Thoracic aorta (tissue), 2 donors: Measurements from ENCODE around the gene PRRC2B. TPM values are rescaled to one million over a fixed set of nuclear protein-coding genes. Genes with fewer than 3 reads are reported as not detected.

Experiments
- ATAC-seq: fragments of 150-250 bp; one replicate; pipeline ENCODE4 v1.8.0; 2017; ENCODE audit warnings: low read depth; ENCODE audit not compliant: insufficient number of reproducible peaks, low FRiP score
- DNase-seq: peaks from one replicate; pipeline ENCODE4 v3.0.0-alpha.2; 2020; ENCODE audit warnings: low spot score
- H3K27ac ChIP-seq, 2 donors: fragments of 200-600 bp; sonication (generic); 1 replicate in 1 of 2; 2 replicates in 1 of 2; pipeline ENCODE4 v1.5.1; 2016; ENCODE audit warnings: mild to moderate bottlenecking in 2 of 2, moderate library complexity in 2 of 2
- H3K27me3 ChIP-seq: fragments of 200-600 bp; sonication (generic); replicated peaks from 2 replicates; pipeline ENCODE4 v1.6.0; 2016; ENCODE audit warnings: mild to moderate bottlenecking; ENCODE audit not compliant: insufficient read depth
- H3K36me3 ChIP-seq: fragments of 200-600 bp; sonication (generic); one replicate; pipeline ENCODE4 v1.5.1; 2016
- H3K4me1 ChIP-seq, 2 donors: fragments of 200-600 bp; sonication (generic); 1 replicate in 1 of 2; 2 replicates in 1 of 2; pipeline versions ENCODE4 v1.5.1 to v1.6.0; 2016; ENCODE audit warnings: low read depth in 2 of 2, mild to moderate bottlenecking in 1 of 2; ENCODE audit not compliant: control insufficient read depth in 1 of 2
- H3K4me3 ChIP-seq: fragments of 200-600 bp; sonication (generic); 2 replicates; pipeline ENCODE4 v1.5.1; 2016; ENCODE audit warnings: mild to moderate bottlenecking
- H3K9me3 ChIP-seq: fragments of 200-600 bp; sonication (generic); 2 replicates; pipeline ENCODE4 v1.5.1; 2016
- total RNA-seq, 2 donors: library from RNA; depleted of rRNA; stranded (reverse); fragments of >200 nt; gene quantifications; one replicate each; pipeline versions ENCODE4 v1.1.0 to v1.2.3, GENCODE V29; 2016
- TF ChIP-seq, protein P1 (sequence below): fragments of 200-600 bp; sonication (generic); IDR thresholded peaks from one replicate; pipeline ENCODE4 v1.5.1; 2019; ENCODE audit warnings: antibody characterized with exemption

Gene PRRC2B
- total RNA-seq, 2 donors from 2014 or later = 162 to 198 TPM

DNA sequence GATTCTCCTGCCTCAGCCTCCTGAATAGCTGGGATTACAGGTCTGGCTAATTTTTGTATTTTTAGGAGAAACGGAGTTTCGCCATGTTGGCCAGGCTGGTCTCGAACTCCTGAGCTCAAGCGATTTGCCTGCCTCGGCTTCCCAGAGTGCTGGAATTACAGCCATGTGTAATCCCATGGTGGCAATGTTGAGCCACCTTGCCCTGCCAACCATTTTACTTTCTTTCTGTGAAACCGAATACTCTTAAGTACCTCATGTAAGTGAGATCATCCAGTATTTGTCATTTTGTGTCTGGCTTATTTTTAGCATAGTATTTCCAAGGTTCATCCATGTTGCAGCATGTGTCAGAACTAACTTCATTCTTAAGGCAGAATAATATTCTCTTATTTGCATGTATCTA is 8.2 kb downstream of the PRRC2B start:
- Histone ChIP-seq H3K9me3 (no peaks in the 10 kb centered on the region), H3K27ac (peak overlapping the region; percentile 69 to 78), H3K4me3 (peak overlapping the region; percentile 61), H3K27me3 (no peaks in the 10 kb centered on the region), H3K36me3 (no peaks in the 10 kb centered on the region), H3K4me1 (peaks cover 89 to 99% of the 10 kb centered on the region in 2 donors)
- ATAC-seq = no peak
- no peak for DNase-seq
- TF ChIP-seq, protein P1, sequence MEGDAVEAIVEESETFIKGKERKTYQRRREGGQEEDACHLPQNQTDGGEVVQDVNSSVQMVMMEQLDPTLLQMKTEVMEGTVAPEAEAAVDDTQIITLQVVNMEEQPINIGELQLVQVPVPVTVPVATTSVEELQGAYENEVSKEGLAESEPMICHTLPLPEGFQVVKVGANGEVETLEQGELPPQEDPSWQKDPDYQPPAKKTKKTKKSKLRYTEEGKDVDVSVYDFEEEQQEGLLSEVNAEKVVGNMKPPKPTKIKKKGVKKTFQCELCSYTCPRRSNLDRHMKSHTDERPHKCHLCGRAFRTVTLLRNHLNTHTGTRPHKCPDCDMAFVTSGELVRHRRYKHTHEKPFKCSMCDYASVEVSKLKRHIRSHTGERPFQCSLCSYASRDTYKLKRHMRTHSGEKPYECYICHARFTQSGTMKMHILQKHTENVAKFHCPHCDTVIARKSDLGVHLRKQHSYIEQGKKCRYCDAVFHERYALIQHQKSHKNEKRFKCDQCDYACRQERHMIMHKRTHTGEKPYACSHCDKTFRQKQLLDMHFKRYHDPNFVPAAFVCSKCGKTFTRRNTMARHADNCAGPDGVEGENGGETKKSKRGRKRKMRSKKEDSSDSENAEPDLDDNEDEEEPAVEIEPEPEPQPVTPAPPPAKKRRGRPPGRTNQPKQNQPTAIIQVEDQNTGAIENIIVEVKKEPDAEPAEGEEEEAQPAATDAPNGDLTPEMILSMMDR = no peak

DNA sequence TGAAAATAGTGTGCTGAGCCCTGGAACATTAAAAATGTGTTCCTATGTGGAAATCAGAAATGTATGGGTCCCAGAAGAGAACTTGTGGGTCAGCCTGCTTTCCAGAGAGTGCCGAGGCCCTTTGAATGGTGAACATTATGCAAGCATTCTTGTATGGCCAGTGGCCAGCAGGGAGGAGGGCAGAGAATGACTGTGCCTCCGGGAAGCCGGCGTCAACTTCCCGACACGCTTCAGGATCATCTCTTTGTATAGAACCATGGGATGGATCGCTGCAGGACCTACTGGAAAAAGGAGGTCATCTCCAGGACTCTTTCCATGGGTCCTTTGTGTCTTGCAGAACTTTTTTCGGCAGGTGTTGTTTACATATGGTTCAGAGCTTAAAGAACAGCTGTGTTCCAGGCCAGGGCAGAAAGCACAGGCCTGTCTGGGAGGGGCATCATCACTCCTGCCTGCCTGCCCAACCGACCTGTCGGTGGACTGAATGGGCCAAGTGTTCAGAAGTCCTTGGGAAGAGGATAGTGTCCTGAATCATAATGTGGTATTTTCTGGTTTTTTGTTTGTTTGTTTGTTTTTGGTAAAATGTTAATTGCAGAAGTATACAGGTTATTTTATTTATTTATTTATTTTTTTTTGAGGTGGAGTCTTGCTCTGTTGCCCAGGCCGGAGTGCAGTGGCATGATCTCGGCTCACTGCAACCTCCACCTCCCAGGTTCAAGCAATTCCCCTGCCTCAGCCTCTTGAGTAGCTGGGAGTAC is 9.0 kb downstream of the PRRC2B start:
- Histone ChIP-seq H3K9me3 (no peaks in the 10 kb centered on the region), H3K36me3 (no peaks in the 10 kb centered on the region), H3K27ac (peak overlapping the region; percentile 78 to 83), H3K4me3 (peak overlapping the region; percentile 61), H3K27me3 (no peaks in the 10 kb centered on the region), H3K4me1 (peaks cover 89 to 99% of the 10 kb centered on the region in 2 donors)
- TF ChIP-seq, protein P1 = no peak
- ATAC-seq (peak; percentile 53), DNase-seq (peak; percentile 87)

DNA sequence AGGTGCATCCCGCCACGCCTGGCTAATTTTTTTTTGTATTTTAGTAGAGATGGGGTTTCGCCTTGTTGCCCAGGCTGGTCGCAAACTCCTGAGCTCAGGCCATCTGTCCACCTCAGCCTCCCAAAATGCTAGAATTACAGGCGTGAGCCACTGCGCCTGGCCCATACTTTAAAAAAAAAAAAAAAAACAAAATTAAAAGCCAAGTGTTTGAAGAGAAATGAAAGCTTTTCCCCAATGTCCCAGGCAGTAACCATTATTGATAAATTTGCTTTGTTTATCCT is 9.5 kb downstream of the PRRC2B start:
- no peaks in the 10 kb centered on the region for H3K27me3 ChIP-seq
- TF ChIP-seq, protein P1 = no peak
- H3K9me3 ChIP-seq = no peaks in the 10 kb centered on the region
- no peaks in the 10 kb centered on the region for H3K36me3 ChIP-seq
- H3K4me3 ChIP-seq = no peak overlapping the region
- H3K27ac ChIP-seq = peak overlapping the region; percentile 78 to 83
- peaks cover 89 to 99% of the 10 kb centered on the region in 2 donors for H3K4me1 ChIP-seq
- ATAC-seq (no peak), DNase-seq (no peak)

DNA sequence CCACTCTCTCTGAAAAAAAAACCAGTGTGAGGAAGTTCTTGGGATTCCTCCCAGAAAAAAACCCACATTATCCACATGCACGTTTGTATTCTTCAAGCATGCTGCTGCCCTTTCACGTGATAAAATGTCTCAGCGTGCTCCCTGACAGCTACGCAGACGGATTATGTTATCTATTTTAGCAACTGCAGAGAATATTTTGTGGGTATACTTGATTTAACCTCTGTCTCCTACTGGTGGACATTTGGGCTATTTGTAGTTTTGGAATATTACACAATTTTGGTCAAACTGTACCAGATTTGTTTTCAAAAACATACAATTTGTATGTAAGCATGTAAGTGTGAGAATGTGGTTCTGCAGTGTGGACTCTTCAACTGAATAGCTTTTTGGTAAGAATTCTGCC is 10.7 kb downstream of the PRRC2B start:
- no peaks in the 10 kb centered on the region for H3K36me3 ChIP-seq
- H3K9me3 ChIP-seq = no peaks in the 10 kb centered on the region
- no peaks in the 10 kb centered on the region for H3K27me3 ChIP-seq
- TF ChIP-seq, protein P1 = no peak
- DNase-seq (no peak), ATAC-seq (no peak)
- H3K4me1 ChIP-seq = peaks cover 88 to 99% of the 10 kb centered on the region in 2 donors
- no peak overlapping the region for H3K4me3 ChIP-seq
- peak overlapping the region in 1 of 2 donors; percentile 47 for H3K27ac ChIP-seq

- H3K4me1 ChIP-seq = peaks cover 84 to 99% of the 10 kb centered on the region in 2 donors
- ATAC-seq (no peak), DNase-seq (no peak)
Measured at GRCh38 chr9:131404987-131405386, 11.1 kb downstream of the PRRC2B start.

More at GRCh38 chr9:131404987-131405386, 11.1 kb downstream of the PRRC2B start:
- H3K9me3 ChIP-seq = no peaks in the 10 kb centered on the region
- H3K27ac ChIP-seq = peak overlapping the region in 1 of 2 donors; percentile 47
- peak overlapping the region; percentile 42 for H3K4me3 ChIP-seq
- TF ChIP-seq, protein P1 = no peak
- no peaks in the 10 kb centered on the region for H3K36me3 ChIP-seq
- H3K27me3 ChIP-seq = no peaks in the 10 kb centered on the region
